Inflammatory macrophage treated with lipopolysaccharide for 4 hours (primary cell): Measurements from ENCODE around the gene FKBP9.

Experiments
- DNase-seq: peaks from one replicate; pipeline ENCODE4 v3.0.0-alpha.2; 2020

FKBP9 gene

DNA sequence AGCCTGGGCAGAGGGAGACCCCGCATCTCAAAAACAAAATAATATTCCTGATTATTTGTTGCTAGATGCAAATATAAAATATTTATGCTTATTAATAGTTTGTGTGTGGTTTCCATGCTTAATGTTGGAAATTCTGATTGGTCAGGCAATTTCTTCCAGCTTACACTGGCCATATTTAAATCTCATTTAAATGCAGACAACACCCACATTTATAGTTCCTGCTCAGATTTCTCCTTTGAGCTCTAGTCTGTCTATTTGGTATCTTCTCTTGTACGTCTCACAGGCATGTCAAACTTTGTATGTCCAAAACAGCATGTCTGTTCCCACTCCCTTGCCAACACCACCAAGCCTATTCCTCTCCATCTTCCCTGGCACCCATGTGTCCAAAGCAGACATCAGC lies 52.5 kb downstream of the FKBP9 start:
- no peak for DNase-seq

DNA sequence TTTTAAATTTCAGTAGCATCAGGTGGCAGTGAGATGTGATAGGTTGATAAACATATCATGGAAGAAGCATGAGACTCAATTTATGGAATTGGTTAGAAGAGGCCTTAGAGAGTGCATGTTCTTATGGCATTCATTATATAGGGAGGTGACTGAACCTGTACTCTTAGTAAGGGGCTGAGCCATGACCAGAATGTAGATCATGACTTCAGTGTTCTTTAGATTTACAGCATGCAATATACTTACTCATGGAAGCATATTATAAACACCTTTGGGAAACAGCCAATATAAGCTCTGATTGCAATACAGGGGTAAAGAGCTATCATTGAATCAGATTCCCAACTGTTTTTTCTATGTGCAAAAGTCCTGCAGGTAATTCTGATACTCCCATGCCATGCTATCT lies 55.1 kb downstream of the FKBP9 start:
- no peak for DNase-seq

DNA sequence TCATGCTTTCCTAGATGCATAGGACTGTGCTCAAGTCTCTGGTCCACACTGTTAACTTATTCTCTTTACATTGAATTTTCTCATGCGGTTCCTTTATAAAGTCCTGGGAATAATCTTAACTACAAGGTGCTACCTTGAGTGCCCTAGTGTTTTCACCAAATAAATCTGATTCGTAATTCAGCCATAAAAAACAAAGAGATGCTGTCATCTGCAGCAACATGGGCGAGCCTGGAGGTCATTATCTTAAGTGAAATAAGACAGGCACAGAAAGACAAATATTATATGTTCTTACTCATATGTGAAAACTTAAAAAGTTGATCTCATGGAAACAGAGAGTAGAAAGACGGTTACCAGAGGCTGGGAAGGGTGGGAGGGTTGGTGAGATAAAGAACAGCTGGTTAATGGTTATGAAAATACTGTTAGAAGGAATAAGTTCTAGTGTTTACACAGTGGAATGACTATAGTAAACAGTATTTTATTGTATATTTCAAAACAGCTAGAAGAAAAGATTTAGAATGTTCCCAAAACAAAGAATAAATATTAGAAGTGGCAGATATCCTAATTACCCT lies 67.0 kb downstream of the FKBP9 start:
- no peak for DNase-seq

DNA sequence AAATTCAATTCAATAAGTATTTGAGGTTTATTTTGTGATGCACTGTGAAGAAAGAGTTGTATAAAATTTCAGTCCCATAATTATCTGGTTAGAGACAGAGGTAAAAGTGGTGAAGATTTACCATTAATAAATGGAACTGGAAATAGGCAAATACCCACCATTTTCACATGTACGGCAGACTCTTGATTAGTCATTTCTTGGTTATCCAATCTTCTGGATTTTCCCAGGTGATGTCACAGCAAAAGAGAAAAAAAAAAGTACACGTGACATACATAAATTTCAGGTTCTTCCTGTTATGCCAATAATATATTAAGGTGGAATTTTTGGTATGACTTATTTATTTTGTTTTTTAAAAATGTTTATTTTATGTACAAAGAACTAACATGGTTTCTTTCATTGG lies 78.5 kb downstream of the FKBP9 start:
- peak; percentile 75 for DNase-seq

DNA sequence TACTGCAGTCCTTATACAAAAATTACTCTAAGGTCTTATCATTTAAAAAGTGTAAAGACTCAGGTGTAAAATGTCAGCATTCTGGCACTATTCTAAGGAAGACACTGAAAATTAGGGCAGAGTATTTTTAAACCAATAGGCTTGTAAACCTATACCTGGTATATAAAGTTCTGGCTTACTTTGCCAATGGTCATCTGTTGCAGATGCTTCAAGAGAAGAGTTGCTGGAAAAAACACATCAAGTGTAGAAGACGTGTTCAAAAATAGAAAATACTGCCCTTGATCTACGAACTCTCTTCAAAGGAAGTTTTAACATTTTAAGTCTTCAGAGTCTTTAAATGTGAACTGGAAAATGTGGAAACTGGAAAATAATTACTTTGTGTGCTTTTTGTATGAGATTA lies 81.4 kb downstream of the FKBP9 start:
- DNase-seq = no peak

DNA sequence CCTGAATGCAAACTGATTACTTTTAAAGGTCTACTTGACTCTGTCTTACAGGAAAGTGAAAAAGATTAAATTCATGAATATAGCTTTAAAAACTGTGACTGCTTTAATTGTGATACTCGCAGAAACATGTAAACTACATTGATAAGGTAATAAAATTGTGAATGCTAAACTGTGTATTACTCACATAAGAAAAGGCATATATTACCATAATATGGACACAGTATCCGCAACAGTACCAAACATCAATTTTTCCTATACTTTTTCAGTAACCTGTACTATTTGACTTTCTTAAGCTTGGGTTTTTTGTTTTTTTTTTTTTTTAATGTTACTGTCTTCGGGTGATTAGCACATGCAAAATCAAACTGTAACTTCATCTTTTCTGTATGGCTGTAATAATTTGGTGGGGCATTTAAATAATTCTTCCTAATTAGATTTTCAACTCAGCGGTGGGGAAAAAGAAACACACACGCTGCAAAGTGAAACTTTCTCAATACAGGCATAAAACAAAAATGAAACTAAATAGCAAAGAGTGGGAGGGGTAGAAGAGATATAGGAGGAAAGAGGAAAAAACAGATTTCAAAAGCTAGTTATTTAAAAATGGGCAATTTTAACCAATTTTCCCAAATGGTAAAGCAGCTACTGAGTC lies 82.1 kb downstream of the FKBP9 start:
- DNase-seq = peak; percentile 87

DNA sequence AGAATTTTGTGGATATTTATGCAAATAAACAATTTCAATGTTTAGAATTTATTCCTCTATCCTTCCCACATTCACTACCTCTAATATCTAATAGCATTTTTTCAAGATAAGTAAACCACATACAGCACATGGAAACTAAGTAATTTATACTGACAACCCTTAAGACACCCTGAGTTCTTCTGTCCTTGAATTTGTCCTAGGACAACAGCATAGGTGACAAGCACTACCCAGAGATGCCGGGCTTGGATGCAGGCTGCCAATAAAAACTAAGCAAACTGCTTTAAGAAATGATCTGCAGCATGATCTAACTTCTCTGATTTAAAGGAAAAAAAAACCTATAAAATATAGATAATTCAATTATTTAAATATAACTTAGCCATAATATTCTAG lies 82.7 kb downstream of the FKBP9 start:
- DNase-seq = no peak

DNA sequence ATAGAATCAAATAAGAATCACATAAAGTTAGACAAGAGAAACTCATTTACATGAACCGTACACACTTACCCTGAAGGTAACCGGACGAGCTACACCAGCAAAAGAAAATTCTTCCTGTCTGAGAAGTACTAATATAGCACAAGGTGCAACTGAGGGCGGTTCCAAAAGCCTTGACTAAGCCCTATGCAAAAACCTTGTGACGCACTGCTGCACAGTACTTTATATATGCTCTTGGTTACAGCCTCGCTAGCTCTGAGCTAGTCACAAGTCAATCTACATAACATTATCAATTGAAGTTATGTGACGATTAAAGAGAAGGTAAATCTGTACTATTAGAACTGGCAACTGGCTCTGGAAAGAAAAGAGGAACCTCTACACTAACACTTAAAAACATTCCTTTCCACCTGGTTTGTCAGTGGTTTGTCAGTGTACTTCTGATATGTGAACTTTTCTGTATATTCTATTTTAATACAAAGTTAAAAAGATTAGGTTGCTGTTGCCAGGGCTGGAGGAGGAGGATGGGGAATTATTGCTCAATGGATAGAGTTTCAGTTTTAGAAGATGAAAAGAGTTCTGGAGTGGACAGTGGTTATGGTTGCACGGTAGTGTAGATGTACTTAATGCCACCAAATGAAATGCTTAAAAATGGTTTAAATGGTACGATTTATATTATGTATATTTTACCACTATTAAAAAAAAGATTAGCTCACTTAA lies 83.7 kb downstream of the FKBP9 start:
- peak; percentile 92 for DNase-seq

DNA sequence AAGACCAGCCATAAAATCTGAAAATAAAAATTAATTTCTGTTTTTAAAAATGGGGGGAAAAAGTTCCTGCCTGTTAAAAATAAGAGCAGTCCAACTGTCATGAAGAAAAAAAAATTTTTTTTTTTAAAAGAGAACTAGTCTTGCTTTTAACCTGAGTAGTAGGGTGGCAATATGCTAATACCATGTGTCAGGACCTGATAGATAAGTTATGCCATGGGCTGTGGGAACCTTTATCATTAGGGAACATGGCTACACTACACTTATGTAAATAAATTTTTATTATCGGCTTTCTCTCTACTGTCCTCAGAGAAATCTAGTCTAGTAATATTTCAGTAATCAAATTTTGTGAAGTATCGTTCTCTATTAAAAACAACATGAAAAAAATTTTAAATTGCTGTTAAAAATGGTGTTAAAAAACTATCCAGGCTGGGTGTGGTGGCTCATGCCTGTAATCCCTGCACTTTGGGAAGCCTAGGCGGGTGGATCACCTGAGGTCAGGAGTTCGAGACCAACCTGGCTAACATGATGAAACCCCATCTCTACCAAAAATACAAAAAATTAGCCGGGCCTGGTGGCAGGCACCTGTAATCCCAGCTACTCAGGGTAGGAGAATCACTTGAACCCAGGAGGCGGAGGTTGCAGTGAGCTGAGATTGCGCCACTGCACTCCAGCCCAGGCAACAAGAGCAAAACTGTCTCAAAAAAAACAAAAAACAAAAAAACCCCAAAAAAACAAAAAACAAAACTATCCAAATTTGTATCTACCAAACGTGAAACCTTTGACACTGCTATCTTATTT lies 84.6 kb downstream of the FKBP9 start:
- no peak for DNase-seq

DNA sequence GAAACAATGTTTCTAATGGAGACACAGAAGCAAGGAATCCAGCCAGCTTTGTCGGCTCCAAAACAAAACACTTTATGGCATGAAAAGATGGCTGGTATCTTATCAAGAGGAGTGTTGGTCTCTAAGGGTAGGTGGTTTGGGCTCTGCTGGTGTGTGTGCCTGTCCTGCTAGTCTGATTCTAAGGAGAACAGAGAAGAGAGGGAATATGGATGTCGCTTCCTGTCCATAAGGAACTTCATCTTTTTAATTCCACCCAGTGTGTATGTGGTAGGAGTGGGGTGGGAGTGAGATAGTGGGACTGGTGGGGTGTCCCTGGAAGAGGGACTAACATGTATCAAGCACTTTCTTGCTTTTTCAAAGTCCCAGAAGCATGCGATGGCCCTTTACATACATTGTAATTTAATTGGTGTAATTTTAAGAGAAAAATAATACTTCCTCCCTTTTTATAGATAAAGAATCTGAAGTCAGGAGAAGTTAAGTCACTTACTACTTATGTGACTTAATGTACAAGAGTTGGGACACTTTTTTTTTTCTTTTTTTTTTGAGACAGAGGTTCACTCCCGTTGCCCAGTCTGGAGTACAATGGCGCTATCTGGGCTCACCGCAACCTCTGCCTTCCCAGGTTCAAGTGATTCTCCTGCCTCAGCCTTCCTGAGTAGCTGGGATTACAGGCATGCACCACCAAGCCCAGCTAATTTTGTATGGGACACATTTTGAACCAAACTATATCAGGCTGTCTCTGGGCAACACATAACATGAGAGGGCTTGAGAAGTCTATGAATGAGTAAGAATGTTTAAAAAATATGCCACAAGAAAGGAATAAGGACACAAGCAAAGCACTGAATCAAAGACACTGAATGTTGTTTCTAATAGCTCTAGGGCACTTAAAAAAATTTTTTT lies 86.5 kb downstream of the FKBP9 start:
- no peak for DNase-seq

DNA sequence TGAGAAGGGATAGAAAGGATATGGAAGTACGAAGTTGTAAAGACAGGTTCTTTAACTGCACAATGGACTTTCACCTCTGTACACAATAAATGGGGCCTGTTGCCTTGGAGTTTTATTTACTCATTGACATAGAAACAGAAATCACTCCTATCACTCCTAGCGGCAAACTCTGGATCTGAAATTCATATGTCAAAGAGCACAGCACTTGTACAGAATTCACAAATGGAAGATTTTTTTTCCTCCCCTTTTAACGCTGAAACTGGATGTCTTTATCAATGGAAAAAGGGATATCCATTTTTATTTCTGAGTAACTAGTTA lies 87.1 kb downstream of the FKBP9 start:
- DNase-seq = no peak

DNA sequence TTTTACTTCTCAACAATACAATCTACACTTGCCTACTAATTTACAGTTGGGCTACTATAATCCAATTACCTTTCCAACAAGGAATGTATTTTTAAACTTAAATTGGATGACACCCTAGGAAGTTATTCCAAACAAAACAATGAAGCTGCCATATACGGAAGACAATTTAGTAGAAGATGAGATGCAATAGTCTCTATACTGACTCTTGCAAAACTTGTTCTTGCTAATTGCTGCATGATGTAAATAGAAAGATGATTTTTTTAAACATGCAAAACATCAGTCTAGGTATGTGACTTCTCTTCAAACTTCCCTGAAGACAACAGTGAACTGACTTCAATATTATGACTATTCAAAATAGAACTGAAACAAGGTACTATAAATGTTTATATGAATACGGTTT lies 87.7 kb downstream of the FKBP9 start:
- DNase-seq = peak; percentile 27

DNA sequence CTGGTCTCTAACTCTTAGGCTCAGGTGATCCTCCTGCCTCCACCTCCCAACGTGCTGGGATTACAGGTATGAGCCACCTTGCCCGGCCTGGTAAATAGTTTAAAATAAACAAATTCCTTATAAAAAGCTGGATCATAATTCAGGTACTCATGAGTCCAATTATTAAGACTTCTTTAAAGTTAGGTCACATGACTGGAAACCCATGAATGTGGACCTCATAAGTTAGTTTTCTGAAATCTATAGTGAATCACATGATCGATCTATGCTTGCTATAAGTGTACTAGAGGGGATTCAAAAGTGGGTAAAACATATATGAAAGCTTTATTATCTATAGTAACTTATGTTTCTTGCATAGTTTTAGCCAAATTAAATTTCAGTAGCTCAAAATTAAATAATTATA lies 91.0 kb downstream of the FKBP9 start:
- DNase-seq = no peak

DNA sequence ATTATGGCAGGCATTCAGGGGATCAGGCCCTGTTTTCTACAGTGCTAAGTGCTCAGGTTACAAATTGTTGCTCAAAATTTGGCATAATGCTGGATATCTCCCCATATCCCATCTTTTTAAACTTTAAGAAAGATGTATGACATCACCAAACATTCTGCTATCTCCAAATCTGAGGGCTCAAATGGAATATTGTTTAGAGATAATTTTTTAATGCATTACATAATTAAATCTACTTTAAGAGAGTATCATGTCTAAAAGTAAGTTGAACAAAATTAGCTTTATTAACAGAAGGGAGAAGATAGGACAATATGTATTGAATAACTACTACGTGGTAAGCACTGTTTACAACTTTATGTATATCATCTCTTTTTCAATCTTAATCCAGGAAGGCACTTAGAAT lies 91.5 kb downstream of the FKBP9 start:
- no peak for DNase-seq

DNA sequence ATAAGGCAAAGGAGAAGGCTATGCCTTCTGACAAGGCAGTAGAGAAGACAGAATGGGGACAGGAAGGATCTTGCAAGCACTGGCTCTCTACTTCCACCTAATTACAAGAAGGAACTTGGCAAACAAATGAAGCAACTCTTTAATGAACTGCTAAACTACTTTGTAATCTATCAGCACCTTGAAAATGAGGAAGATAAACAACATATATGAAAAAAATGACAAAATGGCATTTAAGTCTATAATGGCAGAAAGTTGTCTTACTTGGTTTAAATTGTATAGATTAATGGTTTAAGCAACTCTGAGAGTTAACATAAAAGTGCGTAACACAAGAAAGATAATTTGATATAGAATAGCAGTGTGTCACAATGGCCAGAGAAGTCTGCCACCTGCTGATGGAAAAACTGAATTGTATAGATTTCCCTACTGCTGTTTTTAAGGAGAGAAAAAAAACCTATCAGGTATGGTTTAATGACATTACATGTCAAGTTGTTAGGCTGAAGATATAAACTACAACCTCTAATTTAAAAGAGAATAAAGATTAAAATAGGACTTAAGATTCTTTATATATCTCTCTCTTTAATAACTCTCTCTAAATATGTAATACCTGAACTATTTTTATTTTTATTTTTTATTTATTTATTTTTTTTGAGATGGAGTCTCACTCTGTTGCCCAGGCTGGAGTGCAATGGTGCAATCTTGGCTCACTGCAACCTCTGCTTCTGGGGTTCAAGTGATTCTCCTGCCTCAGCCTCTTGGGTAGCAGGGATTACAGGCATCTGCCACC lies 93.5 kb downstream of the FKBP9 start:
- DNase-seq = peak; percentile 83

DNA sequence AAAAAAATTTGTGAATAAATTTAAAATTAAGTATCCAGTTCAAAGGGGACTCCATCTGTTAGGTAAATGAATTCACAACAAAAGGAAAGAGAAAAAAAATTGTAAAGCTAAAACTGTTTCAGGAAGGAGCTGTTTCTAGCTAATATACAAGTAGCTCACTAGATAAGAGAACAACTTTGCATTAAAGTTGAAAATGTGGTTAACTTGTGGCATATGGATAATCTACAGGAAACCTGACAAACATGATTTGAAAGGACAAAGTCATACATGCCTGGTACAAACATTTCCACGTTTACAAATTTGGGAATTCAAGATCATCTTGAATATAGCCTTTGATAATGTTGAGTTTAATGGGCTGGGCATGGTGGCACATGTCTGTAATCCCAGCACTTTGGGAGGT lies 96.5 kb downstream of the FKBP9 start:
- DNase-seq = no peak

DNA sequence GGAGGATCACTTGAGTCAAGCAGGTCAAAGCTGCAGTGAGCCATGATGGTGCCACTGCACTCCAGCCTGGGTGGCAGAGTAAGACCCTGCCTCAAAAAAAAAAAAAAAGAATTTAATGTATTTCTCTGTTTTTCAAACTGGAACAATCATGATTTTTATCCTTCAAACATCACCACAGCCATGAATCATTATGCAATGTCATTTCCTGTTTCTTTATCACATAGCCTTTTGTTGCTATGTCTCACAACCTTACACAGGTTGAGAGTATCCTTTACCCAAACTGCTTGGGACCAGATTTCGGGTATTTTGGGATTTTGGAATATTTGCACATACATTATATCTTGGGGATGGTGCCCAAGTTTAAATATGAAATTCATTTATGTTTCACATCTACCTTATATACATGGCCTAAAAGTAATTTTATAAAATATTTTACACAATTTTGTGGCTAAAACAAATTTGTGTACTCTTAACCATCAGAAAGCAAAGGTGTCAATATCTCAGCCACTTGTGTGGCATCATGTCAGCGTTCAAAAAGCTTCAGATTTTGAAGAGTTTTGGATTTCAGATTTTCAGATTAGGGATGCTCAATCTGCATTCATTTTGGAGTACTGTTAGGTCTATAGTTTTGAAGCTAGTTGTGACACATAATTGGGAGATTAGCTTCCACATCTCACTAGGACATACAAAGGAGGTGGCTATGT lies 97.2 kb downstream of the FKBP9 start:
- DNase-seq = peak; percentile 29

DNA sequence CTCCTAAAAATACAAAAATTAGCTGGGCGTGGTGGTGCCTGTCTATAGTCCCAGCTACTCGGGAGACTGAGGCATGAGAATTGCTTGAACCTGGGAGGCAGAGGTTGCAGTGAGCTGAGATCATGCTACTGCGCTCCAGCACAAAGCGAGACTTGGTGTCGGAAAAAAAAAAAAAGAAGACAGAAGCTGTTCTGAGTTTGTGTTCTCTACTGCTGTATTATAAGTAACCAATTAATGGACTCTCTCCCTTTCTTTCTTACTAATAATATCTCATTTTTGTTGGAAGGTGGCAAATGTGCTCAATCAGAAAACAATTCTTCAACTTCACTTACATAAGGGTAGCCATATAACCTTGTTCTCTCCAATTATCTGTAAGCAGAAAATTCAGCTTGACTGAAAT lies 97.9 kb downstream of the FKBP9 start:
- DNase-seq = no peak
